Globus pallidus (tissue), 1 donor: Measurements from ENCODE around the gene HRK.
A peak's percentile ranks its signal among the peaks of the same experiment; 100 is the strongest.
"Not testable (repeated sequence)": the region's sequence is repeated elsewhere in the genome, so short reads cannot be mapped to it uniquely, and the experiment has no call there.

Experiments
- DNase-seq: peaks from one replicate; pipeline ENCODE4 v3.0.0-alpha.2; 2015; ENCODE audit warnings: low spot score

Gene HRK

DNA sequence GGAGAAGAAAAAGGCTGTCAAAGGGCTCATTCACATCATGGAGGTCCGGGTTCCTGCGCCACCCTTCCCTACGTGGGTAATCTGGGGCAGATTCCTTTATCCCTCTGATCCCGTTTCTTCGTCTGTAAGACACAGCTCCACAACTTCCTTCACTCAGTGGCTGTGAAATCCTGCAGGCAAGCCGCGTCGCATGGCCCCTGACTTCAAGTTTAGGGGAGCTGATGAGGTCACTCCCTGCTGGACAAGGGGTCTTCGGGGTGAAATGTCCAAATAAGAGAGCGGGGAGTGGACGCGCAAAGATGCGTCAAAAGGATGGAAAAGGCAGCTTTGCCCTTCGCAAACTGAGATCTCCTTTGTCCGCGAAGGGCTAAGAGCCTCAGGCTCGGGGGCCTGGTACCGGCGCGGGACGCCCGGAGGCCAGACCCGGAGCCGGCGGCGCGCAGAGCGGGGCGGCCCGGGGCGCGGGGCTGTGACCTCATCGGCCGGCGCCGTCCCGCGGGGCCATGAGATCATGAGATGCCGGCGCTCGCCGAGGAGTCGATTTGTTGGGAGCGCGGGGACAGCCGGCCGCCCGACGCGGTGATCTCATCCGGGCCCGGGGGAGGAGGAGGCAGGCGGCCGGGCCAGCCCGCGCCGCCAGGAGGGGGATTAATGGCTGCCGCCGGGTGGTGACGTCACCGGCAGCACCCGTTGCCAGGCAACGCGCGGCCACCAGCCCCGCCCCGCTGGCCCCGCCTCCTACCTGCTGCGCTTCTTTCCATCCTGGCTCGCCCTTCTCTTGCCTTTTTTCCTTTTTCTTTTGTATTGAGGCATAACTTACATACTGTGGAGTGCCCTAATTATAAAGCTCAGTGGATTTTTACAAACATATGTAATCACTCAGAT is 62.1 kb downstream of the HRK start:
- peak; percentile 94 for DNase-seq

DNA sequence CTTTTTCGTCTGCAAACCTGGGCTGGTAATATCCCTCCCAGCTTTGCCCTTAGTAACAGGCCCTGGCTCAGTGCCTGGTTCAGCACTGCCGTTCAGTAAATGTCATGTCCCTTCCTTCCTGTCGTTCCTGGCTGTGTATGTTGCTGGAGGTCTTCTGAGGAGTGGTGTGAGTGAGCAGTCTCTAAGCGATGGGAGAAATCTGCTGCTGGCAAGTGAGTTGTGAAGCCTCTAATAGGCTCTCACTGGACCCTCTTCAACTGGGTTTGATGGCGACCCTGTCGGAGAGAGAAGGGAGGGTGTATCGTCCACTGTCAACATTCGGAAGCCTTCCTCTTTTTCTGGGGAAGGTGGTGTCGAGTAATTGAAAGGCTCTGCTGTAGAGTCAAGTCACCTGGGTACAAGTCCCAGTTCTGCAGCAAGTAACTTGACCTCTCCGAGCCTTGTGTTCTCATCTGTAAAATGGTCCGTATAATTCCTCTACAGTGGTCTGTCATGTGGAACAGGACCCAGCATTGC is 62.8 kb downstream of the HRK start:
- peak; percentile 21 for DNase-seq

DNA sequence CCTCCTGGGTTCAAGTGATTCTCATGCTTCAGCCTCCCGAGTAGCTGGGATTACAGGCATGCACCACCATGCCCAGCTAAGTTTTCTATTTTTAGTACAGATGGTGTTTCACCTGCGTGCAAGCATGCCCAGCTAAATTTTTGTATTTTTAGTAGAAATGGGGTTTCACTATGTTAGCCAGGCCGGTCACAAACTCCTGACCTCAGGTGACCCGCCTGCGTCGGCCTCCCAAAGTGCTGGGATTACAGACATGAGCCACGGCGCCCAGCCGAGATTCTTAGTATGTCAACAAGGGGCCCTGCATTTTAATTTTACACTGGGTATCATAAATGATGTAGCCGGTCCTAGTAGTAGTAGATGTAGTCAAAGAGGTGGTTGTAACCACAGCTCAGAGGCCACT is 66.5 kb downstream of the HRK start:
- not testable (repeated sequence) for DNase-seq

GRCh38 chr12:116813271-116814041 is 67.8 kb downstream of the HRK start:
- no peak for DNase-seq

DNA sequence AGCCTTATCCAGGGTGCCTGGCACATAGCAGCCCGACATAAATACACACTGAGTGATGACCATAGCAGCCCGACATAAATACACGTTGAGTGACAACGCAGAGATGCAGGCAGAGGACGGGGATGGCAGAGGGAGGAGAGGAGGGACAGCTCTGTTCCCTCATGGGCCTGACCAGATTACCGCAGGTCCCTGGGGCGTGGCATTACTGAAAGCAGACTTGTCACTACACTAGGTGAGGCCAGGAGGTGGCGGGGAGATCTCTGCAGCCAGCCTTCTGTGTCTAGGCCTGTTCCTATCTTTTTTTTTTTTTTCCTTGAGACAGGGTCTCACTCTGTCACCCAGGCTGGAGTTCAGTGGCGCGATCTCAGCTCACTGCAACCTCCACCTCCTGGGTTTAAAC is 69.0 kb downstream of the HRK start:
- DNase-seq: no peak

DNA sequence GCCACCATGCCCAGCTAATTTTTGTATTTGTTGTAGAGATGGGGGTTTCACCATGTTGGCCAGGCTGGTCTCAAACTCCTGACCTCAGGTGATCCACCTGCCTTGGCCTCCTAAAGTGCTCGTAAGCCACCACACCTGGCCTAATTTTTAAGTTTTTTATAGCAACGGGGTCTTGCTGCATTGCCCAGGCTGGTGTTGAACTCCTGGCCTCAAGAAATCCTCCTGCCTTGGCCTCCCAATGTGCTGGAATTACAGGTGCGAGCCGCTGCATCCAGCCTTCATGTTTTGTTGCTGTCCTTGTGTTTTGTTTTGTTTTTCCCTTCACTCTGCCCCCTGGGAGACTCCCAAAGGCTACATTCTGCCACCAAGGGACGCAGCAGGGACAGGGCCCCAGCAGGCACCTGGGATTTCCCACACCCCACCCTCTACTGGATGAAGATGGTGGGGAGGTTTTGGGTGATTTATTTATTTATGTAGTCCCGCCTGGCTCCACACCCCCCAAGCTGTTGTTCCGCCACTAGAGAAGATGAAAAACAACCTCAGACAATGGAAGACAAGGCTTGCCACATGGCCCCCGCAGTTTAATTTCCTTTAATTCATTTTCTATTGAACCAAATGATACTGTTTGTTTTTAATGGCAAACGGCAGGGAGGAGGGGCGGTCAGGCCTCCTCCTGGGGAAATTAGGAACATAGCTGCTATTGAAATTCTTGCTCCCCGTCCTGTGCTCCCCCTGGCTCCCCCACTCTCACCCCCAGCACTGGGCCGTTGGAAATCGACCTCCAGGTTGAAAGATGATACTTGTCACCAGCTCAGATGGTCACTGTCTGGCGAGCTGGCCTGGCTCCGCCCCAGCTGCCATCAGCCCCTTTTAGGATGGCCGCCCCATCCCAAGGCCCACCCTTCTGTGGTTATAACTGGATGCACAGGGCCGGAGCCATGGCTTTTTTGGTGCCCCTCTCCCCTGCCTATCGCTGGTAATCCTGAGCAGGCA is 72.8 kb downstream of the HRK start:
- DNase-seq: no peak

DNA sequence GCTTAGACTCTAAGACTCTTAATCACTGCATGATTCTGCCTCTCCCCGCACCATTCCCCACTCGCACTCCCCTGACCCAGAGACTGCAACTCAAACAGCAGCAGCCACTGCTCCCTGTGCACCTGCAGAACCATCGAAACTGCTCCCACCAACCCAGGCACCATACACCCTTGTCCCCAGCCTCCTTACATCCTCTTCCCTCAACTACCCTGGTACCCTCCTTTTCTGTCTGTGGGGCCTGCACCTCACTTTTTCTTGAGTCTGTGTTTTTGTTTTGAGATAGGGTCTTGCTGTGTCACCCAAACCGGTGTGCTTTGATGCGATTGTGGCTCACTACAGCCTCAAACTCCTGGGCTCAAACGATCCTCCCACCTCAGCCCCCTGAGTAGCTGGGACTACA is 73.7 kb downstream of the HRK start:
- no peak for DNase-seq

GRCh38 chr12:116806845-116807440 is 74.3 kb downstream of the HRK start:
- no peak for DNase-seq
